Gastrocnemius medialis (tissue), 4 donors: ENCODE measurements around the gene TMPRSS3.

Experiments
- CTCF ChIP-seq, 5 experiments: fragments of 450-650 bp in 3 of 5; fragments of 200-600 bp in 2 of 5; sonication (generic) in 2 of 5; IDR thresholded peaks in 4 of 5; conservative IDR thresholded peaks in 1 of 5; 1 replicate in 4 of 5; 2 replicates in 1 of 5; pipeline ENCODE4 v1.5.1; 2016 to 2019; ENCODE audit warnings: antibody characterized with exemption in 5 of 5, mild to moderate bottlenecking in 3 of 5, moderate library complexity in 3 of 5
- POLR2A ChIP-seq, 2 donors: fragments of 450-650 bp; IDR thresholded peaks; one replicate each; pipeline ENCODE4 v1.6.1; 2017; ENCODE audit warnings: antibody characterized with exemption in 2 of 2, mild to moderate bottlenecking in 2 of 2, moderate library complexity in 2 of 2

- TF ChIP-seq CTCF (IDR thresholded peaks at IDR 0.05 in 4 of 5, conservative IDR thresholded peaks at IDR 0.05 in 1 of 5): no peak
- no peak for TF ChIP-seq POLR2A (IDR thresholded peaks at IDR 0.05)
Measured at GRCh38 chr21:42406866-42407265, 11.0 kb upstream of the TMPRSS3 start.
